Inflammatory macrophage treated with lipopolysaccharide for 4 hours (primary cell): ENCODE results near the gene CAMK2N1.
A peak's percentile ranks its signal among the peaks of the same experiment; 100 is the strongest.

Experiments used
- DNase-seq: peaks from one replicate; pipeline ENCODE4 v3.0.0-alpha.2; 2020

Gene CAMK2N1

DNA sequence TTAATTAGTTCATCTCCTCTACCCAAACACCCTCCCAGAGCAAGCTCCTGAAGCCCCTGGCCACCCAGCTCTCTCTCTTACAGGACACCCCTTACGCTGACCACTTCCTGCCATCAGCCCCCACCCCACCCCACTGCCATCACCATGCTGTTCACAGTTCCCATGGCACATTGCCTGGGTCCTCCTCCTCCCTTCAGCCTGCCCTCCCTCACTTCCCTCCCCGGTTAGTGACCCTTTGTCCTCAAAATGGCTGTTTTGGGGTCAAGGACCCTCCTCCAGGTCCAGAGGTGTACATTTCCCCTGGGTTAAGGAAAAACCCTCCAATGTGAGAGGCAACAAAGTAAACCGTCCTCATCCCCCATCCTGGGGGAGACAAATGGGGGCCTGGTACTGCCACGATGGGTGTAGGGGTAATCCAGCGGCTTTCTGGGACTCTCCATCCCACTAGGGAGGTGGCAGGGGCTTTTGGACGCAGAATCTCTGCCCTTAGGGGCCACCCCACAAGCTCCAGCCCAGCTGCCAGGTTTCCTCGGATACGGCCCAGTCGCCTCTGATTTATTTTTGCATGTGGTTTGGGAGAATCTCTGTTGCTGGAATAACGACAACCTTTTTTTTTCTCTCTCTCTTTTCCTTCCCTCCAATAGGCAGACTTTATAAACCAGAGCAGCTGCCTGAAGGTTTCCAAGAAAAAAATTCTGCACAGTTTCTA is 8.5 kb downstream of the CAMK2N1 start:
- DNase-seq = no peak

DNA sequence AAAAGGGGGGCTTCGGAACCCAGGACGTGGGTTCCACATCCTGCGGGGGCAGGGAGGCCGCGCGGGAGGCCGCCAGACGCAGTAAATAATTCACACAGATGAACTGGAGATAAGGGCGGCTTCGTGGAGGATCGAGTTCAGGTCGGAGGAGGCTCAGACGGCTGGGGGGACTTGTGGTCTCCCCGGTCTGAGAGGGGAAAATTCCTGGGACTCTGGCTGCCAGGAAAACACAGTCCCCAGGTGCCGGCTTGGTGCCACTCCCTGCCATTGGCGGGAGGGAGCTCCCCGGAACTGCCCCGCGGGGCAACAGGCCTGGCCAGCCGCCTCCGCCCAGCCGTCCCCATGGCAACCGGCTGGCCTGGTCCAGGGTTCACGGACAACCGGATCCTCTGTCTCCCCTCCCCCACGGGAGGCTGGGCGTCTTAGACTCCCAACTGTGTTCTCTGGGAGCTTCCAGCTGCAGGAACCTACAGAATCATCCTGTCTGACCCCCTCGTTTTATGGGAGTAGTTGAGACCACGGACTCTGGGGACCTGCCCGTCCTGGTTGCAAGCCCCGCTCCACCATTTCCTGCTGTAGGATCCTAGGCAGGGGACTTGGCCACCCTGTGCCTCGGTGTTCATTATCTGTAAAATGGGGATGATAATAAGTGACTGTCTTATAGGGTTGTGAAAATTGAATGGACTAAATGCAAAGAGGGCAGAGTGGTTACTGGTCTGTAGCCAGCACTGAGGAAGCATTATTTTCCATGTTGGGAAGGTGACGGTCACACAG is 9.6 kb downstream of the CAMK2N1 start:
- no peak for DNase-seq

DNA sequence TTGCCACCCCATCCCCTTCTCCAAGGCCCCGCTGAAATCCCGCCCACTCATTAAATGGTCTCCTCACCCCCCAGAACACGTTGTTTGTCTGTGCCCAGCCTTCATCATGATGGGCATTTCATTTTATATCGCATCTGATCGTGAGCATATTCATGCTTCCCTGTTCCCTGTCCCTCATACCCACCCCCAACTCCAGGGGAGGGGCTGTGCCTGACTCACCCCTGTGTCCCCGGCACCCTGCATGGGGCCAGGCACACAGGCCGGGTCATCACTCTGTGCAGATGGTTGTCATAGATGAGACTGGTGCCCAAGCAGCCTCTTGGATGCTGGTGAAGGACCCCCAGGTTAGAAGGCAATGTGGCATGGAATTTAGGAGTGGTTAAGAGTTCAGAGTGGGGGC is 11.0 kb downstream of the CAMK2N1 start:
- no peak for DNase-seq

DNA sequence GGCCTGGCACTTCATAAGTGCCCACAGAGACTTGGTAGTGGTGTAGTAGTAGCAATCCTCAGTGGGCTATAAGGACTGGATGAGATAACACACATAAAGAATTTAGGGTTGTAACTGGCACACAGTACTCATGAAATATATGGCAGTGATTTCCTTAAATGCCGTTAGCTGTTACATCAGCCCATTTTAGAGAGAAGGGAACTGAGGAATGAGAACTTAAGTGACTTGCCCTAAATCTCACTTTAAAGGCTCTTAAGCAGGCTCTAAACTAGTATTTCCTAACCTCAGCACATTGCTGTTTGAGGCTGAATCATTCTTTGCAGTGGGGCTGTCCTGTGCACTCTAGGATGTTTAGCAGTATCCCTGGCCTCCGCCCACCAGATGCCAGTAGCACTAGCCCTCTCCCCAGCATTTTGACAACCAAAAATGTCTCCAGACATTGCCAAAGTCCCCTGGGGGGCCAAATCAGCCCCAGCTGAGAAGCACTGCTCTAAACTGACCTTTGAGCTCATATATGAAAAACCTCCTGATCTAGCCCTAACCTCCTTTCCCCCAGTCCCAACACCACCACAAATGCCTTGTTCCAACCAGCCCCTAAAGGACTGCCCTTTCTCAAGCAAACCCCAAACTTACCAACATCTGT is 11.6 kb downstream of the CAMK2N1 start:
- DNase-seq = no peak

DNA sequence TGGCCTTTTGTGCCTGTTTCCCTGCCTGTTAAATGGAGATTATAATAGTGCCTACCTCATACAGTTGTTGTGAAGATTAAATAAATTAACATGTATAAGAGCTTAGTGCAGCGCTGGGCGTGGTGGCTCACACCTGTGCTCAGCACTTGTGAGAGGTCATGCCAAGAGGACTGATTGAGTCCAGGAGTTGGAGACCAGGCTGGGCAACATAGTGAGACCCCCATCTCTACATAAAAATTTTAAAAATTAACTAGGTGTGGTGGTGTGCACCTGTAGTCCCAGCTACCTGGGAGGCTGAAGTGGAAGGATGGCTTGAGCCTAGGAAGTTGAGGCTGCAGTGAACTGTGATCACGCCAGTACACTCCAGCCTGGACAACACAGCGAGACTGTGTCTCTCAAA is 12.1 kb downstream of the CAMK2N1 start:
- DNase-seq = no peak

DNA sequence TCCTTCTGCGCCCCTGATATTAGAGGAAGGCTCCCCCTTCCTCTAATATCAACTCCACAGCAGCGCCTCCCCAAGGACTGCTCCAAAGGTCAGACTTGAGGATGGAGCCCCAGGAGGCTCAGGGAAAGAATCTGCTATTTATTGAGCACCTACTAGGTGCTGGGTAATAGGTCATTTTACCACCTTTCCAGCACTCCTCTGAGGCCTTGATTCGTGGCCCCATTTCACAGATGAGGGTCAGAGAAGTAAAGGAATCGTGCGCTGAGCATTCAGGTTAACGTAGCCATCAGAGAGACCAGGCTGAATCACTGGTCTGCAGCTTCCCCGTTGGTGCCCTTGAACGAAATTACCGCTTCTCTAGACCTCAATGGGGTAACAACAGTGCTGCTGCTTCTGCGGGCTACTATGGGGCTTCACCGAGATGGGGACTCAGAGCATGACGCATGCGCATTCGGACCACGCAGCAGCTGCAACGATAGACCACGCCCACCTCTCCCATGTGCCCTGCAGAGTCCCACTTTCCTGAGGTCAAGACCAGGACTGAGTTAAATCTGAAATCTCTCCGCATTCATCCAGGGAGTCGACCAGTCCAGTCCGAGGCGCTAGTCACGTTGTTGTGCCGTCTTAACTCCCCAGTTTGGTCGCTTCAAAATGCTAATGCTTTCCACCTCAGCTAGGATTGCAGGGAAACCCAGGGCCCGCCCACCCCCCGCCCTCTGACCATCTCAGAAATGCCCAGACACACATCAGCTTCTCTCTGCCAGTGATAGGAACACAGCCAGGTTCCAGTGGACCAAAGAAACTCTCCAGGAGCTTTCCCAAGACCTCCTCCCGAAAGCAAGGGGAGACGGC is 12.9 kb downstream of the CAMK2N1 start:
- peak; percentile 26 for DNase-seq

DNA sequence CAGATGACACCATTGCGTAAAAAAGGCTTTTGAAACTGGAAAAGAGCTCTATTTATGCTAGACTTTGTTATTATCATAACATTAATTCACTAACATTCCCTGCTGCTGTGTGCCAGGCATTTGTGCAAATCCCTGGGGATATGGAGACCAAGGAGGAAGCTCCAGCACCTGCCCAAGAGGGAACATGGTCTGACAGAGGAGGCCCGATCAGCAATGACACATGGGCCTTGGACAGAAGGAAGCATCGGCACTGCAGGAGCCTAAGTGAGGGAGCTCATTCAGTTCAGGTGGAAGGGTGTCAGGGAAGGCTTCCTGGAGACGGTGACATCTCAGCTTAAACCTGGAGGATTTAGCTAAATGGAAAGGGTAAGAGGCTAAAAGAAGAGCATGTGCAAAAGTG is 13.9 kb downstream of the CAMK2N1 start:
- DNase-seq = no peak

DNA sequence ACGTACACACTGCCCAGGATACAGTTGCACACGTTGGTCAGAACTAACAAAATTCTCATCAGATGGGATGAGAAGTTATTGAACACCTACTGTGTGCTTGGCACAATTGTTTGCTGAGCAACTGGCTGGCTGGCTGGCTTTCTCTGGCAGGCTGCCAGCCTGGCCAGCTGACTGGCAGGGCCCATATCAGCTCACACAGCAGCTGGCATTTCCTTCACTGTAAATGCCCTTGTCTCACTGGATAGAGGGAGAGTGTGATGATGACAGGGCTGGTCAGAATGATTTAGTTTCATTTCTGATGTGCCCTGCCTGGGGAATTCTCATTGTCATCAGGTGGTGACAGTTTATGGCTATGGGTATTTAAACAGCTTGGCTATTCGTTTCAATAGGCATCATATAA is 15.8 kb downstream of the CAMK2N1 start:
- no peak for DNase-seq

DNA sequence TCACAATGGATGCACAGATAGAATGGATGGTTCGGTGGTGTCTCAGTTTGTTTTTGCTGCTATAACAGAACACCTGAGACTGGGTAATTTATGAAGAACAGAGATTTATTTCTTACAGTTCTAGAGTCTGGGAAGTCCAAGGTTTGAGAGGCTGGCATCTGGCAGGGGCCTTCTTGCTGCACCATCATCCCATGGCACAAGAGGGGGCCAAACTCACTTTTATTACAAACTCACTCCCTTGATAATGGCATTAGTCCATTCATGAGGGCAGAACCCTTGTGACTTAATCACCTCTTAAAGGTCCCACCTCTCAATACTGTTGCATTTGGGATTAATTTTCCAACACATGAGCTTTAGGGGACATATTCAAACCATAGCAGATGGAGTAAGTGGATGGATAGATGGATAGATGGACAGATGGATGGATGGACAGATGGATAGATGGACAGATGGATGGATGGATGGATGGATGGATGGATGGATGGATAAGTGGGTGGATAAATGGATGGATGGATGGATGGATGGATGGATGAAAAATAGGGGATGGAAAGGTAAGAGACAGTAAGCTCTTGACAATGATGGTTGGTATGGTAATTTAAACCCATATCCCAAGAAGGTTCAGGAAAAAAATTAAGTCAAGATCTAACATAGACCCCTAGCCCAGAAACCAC is 16.5 kb downstream of the CAMK2N1 start:
- DNase-seq = no peak

DNA sequence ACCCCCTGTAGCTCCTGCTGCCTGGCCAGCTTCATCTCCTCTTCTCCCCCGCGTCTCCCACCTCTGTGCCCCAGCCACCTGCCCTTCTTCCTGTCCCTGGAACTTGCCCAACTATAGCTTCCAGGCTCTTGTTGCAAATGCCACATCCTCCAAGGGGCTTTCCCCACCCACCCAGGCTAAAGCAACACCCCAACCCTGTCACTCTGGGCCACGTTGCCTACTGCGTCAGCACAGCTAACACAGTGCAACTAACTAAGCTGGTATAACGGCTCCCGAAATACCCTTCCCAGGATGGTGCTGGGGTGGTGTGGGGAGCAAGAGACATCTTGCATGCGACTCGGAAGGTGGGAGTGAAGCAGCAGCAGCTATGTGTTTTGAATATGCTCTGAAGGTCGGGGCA is 19.7 kb downstream of the CAMK2N1 start:
- DNase-seq = no peak

DNA sequence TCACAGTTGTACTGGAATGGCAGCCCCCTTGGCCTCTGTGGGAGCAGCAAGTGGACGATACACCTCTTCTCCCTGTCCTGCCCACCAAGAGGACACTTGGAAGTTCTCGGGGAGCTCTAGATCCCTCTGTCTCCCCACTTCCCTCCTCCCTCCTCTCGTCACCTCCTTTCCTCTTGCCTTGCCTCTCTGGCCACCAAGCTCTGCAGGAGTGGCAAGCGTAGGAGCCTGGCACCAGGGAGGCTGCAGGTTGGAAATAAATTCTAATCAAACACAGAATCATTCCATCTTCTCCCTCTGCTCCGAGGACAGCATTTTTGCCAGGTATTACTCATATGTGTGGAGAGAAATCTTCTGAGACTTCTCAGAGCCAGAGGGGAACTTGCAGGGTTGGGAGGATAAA is 20.8 kb downstream of the CAMK2N1 start:
- no peak for DNase-seq

DNA sequence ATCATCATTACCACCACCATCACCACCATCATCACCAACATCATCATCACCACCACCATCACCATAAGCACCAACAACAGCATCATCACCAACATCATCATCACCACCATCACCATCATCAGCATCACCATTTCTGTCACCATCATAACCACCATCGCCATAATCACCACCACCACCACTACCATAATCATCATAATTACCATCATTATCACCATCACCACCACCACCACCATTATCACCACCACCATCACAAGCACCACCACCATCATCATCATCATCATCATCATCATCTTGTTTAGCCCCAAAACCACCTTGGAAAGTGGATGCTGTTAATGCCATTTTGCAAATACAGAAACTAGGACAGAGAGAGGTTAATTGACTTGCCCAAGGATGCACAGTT is 22.5 kb downstream of the CAMK2N1 start:
- no peak for DNase-seq

DNA sequence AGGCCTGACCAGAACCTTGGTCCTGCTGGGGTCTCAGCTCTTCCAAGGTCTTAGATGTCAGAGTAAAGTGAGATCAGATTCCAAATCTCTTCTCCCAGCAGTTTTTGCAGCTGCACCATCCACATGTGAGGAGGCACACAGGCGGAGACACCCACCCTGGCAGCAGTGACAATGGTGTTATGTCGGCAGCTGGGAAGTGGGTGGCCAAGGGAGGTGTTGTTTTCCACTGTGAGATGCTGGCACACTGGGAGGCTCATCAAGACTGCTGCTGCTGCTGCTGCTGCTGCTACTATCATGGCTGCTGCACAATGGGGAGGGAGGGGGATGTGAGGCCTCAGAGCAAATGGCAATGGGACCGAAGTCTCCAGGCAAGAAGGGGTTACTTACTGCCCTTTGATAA is 23.6 kb downstream of the CAMK2N1 start:
- DNase-seq = no peak

DNA sequence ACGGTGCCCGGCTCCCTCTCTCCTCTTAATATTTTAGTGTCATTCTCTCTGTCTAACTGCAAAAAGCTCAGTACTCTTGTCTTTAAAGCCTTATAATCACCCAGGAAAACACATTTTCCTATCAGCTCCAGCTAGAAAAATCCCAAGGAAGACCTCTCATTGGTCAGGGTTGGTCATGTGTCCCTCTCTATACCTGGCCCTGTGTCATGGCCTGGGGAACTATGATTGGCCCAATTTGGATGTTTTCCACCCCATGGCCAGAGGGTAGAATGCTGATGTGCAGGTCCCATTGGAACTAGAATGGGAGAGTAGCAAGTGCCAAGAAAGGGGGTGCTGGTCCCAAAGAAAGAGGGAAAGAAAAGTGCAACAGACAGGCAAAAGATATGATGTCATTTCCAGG is 27.3 kb downstream of the CAMK2N1 start:
- no peak for DNase-seq

DNA sequence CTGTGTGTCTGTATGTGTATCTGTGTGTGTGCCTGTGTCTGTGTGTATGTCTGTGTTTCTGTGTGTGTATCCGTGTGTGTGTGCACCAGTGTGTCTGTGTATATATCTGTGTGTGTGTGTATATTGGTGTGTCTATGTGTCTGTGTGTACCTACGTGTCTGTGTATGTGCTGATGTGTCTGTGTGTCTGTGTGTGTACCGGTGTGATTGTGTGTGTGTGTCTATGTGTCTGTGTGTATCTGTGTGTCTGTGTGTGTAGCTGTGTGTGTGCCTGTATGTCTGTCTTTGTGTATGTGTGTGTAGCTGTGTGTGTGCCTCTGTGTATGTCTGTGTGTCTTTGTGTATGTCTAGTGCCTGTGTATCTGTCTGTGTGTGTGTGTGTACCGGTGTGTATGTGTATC is 32.0 kb downstream of the CAMK2N1 start:
- no peak for DNase-seq

DNA sequence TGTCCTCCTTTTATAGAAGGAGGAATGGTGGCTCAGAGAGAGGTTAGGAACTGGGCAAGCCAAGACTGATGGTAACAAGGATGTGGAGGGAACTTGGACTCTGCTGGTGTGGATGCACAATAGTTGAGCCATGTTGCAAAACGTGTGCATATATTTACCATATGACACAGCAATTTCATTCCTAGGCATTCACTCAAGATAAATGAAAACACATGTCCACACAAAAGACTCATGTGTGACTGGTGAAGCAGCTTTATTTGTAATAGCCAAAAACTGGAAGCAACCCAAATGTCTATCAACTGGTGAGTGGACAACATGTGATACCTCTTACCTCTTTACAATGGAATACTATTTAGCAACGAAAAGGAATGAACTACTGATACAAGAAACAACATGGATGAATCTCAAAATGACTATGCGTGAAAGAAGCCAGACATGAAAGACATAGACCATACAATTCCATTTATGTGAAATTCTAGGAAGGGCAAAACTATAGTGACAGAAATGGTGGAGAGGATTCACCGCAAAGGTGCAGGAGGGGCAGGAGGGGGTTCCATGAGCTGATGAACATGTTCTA is 36.2 kb downstream of the CAMK2N1 start:
- no peak for DNase-seq

DNA sequence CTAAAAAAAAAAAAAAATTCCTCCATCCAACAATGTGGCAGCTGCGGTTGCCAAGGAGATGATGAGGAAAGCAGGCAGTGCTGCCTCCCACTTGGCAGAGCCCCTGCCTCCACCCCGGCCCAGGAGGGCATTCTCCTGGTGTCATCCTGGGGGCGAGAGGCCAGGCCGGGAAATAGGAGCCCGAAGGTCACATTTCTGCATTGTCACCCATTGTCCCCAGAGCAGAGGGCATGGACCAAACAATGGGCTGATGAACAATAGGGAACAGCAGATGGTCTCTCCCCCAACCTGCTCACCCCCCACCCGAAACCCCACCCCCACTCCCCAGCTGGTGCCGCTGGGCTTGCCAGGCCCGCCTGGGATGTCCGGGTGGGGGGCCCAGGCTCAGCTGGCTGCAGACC is 37.3 kb downstream of the CAMK2N1 start:
- no peak for DNase-seq

DNA sequence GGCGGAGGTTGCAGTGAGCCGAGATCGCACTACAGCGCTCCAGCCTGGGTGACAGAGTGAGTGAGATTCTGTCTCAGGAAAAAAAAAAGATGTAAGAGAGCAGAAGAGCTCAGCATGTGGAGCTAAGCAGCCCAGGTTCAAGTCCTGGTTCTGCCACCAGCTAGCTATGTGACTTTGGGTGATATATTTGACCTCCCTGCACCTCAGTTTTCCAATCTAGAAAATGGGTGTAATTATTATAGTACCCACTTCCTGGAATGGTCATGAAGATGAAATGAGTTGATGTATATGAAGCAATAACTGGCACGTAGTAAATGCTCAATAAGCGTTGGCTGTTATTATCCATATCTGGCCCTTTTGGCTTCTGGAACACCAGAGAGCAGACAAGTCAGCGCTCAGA is 38.2 kb downstream of the CAMK2N1 start:
- no peak for DNase-seq

DNA sequence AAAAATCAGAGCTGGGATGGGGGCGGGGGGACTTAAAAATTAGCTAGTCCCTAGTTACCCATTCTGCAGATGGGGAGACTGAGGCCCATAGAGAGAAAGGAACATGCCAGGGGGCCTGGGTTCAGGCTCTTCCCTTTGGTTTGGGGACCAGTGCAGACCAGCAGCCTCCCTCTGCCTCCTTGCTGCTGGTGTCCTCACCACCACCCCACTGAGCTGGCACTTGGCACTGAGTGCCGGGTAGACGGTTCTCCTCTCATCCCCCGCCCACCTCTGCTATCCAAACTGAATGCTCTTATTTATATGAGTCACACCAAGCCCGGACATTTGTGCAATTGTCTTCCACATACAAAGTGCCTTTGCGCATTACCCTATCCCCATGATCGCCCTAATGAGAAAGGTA is 39.2 kb downstream of the CAMK2N1 start:
- DNase-seq = no peak

DNA sequence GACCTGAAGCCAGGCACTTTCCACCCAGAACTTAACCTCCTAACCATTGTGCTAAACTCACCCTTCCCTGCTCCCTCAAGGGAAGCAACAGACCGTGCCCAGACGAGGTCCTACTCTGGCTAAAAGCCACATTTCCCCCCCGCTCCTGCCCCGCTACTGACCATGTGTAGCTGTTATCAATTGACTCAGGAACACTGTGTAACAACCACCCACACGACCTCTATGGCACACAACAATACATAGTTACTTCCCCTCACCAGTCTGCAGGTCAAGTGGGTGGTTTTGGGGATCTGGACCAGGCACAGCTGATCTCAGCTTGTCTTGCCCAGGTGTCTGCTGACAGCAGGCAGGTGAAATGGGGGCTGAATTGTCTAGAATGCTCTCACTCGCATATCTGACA is 40.1 kb downstream of the CAMK2N1 start:
- no peak for DNase-seq

DNA sequence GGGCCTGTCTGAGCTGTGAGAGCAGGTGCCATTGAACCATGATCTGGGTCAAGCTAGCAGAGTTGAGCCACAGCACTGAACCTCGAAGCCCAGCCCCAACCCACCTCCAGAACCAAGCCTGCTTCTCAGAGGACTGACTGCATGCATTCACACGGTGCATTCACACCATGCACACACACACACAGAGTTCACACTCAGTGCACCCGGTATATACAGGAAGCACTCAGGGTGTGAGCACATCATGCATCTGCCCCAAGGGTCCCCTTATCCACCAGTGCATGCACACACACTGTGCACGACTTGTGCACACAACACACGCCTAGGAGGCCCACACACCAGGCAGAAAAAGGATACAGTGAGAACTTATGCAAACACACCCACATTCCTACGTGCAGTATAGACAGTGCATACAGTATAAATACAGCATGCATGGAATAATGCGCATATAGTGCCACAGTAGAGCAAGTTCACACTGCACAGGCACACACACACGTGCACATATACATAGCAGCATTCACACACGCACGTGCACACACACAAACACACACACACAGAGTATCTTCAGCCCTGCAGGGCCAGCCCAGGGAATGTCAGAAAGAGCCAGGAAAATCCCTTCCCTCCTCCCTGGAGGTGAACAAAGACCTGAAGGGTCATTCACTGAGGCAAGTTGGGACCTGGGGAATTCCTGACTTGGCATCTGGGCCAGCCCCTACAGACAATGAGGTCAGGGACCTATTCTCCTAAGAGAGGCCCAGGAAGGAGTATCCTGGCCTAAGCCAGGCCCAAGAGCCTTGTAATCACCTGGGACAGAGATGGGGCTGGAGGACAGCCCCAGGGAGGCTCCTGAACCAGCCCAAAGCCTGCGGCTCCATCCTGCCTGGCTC is 42.1 kb downstream of the CAMK2N1 start:
- DNase-seq = no peak
